Fibroblast of lung (primary cell): Measurements from ENCODE around the gene CALN1.

Experiments used
- CTCF ChIP-seq, 2 donors: IDR thresholded peaks in 1 of 2; conservative IDR thresholded peaks in 1 of 2; 1 replicate in 1 of 2; 2 replicates in 1 of 2; pipeline ENCODE4 v1.5.1; 2011 to 2012; ENCODE audit warnings: low read length in 2 of 2, control low read depth in 1 of 2, inconsistent platforms in 1 of 2, low read depth in 1 of 2, mild to moderate bottlenecking in 1 of 2
- EZH2 ChIP-seq: IDR thresholded peaks from 2 replicates; pipeline ENCODE4 v1.5.1; 2012; ENCODE audit warnings: low read length, control low read depth, mild to moderate bottlenecking; ENCODE audit errors: missing control alignments

GRCh38 chr7:71860572-71860971, 551.6 kb downstream of the CALN1 start:
- TF ChIP-seq CTCF (conservative IDR thresholded peaks at IDR 0.05 in 1 of 2, IDR thresholded peaks at IDR 0.05 in 1 of 2; ENCODE audit: low read depth in 1 of 2, low read length in 2 of 2) = no peak
- TF ChIP-seq EZH2 = no peak
